AG09309 (cell line): ENCODE results near the gene IFITM5.
"Not testable (repeated sequence)": the region's sequence is repeated elsewhere in the genome, so short reads cannot be mapped to it uniquely, and the experiment has no call there.

Experiments used
- DNase-seq: peaks from one replicate; pipeline ENCODE4 v3.0.0-alpha.2; 2010; ENCODE audit warnings: low read depth
- H3K4me3 ChIP-seq: 2 replicates; pipeline ENCODE4 v1.5.1; 2011; ENCODE audit warnings: mild to moderate bottlenecking, low read depth, low read length, moderate library complexity; ENCODE audit not compliant: control insufficient read depth
- CTCF ChIP-seq: IDR thresholded peaks from 2 replicates; pipeline ENCODE4 v1.5.1; 2011; ENCODE audit warnings: mild to moderate bottlenecking, low read depth, low read length, inconsistent platforms; ENCODE audit not compliant: insufficient read depth, control insufficient read depth; ENCODE audit errors: missing control alignments

IFITM5 gene

GRCh38 chr11:289398-289711 is 10.0 kb downstream of the IFITM5 start:
- no peak for TF ChIP-seq CTCF
- DNase-seq: no peak
- peak overlapping the region; percentile 54 for H3K4me3 ChIP-seq

- no peak for TF ChIP-seq CTCF
- H3K4me3 ChIP-seq: peak within 1 kb of the TSS; percentile 54
- DNase-seq: no peak
Measured at GRCh38 chr11:288478-289397, 10.6 kb downstream of the IFITM5 start, which contains the start of gene PGGHG. PGGHG (plus strand) TSS chr11:289126; CDS start chr11:289817, 691 bp downstream.

- no peak for TF ChIP-seq CTCF
- peak overlapping the region; percentile 54 for H3K4me3 ChIP-seq
- DNase-seq: no peak
Measured at GRCh38 chr11:287821-288477, 11.4 kb downstream of the IFITM5 start.

- DNase-seq, H3K4me3 ChIP-seq: not testable (repeated sequence)
Measured at GRCh38 chr11:286977-287820, 12.1 kb downstream of the IFITM5 start.

GRCh38 chr11:285894-286220 is 13.5 kb downstream of the IFITM5 start:
- DNase-seq: no peak
- no peak for TF ChIP-seq CTCF
- H3K4me3 ChIP-seq: no peak overlapping the region

- H3K4me3 ChIP-seq: no peak overlapping the region
- DNase-seq: no peak
- no peak for TF ChIP-seq CTCF
Measured at GRCh38 chr11:285021-285893, 14.1 kb downstream of the IFITM5 start.
